Fibroblast of lung (primary cell): ENCODE results near the gene MICAL3. TPM values are rescaled to one million over a fixed set of nuclear protein-coding genes. Genes with fewer than 3 reads are reported as not detected.

Experiments used
- DNase-seq, 2 donors: peaks; one replicate each; pipeline versions ENCODE4 v3.0.0 to v3.0.0-alpha.2; 2010; ENCODE audit warnings: low read depth in 2 of 2
- H2AFZ ChIP-seq: 2 replicates; pipeline ENCODE4 v1.5.1; 2012; ENCODE audit warnings: low read length, control low read depth, inconsistent platforms
- H3K27ac ChIP-seq: 2 replicates; pipeline ENCODE4 v1.5.1; 2011; ENCODE audit warnings: low read length, control low read depth; ENCODE audit not compliant: insufficient read depth
- H3K27me3 ChIP-seq: 2 replicates; pipeline ENCODE4 v1.5.1; 2011; ENCODE audit warnings: mild to moderate bottlenecking, low read length; ENCODE audit not compliant: control insufficient read depth, insufficient read depth
- H3K36me3 ChIP-seq: 2 replicates; pipeline ENCODE4 v1.5.1; 2011; ENCODE audit warnings: low read length; ENCODE audit not compliant: control insufficient read depth, insufficient read depth
- H3K4me1 ChIP-seq: 2 replicates; pipeline ENCODE4 v1.5.1; 2011; ENCODE audit warnings: low read length; ENCODE audit not compliant: control insufficient read depth, insufficient read depth; ENCODE audit errors: extremely low read depth
- H3K4me2 ChIP-seq: 2 replicates; pipeline ENCODE4 v1.5.1; 2011; ENCODE audit warnings: low read length, control low read depth; ENCODE audit not compliant: insufficient read depth; ENCODE audit errors: extremely low read depth
- H3K4me3 ChIP-seq, 4 experiments: fragments of 200-600 bp in 1 of 4; sonication (generic) in 1 of 4; replicated peaks in 1 of 4; 2 replicates each; pipeline ENCODE4 v1.5.1; 2011 to 2016; ENCODE audit warnings: low read length in 4 of 4, low read depth in 3 of 4, mild to moderate bottlenecking in 3 of 4, control low read depth in 2 of 4, inconsistent platforms in 1 of 4, mixed read lengths in 1 of 4; ENCODE audit not compliant: insufficient read depth in 1 of 4; ENCODE audit errors: control extremely low read depth in 1 of 4
- H3K79me2 ChIP-seq: 2 replicates; pipeline ENCODE4 v1.5.1; 2012; ENCODE audit warnings: mild to moderate bottlenecking, low read length, inconsistent platforms; ENCODE audit not compliant: control insufficient read depth, insufficient read depth
- H3K9ac ChIP-seq: 2 replicates; pipeline ENCODE4 v1.5.1; 2011; ENCODE audit warnings: mild to moderate bottlenecking, low read length, control low read depth; ENCODE audit not compliant: insufficient read depth
- H3K9me3 ChIP-seq: 2 replicates; pipeline ENCODE4 v1.5.1; 2012; ENCODE audit warnings: low read depth, low read length; ENCODE audit not compliant: control insufficient read depth, insufficient read depth
- H4K20me1 ChIP-seq: 2 replicates; pipeline ENCODE4 v1.5.1; 2011; ENCODE audit warnings: low read length; ENCODE audit not compliant: control insufficient read depth, insufficient read depth; ENCODE audit errors: extremely low read depth
- EZH2 ChIP-seq: IDR thresholded peaks from 2 replicates; pipeline ENCODE4 v1.5.1; 2012; ENCODE audit warnings: low read length, control low read depth, mild to moderate bottlenecking; ENCODE audit errors: missing control alignments
- polyA plus RNA-seq, 2 donors: library from polyadenylated mRNA; depleted of rRNA in 1 of 2; stranded (reverse) in 1 of 2; unstranded in 1 of 2; fragments of >200 nt; gene quantifications; 2 replicates each; pipeline ENCODE4 v1.2.1, GENCODE V29; 2011 to 2012; ENCODE audit warnings: missing spikeins in 1 of 2
- total RNA-seq: library from RNA; depleted of rRNA; stranded (reverse); fragments of >200 nt; gene quantifications from 2 replicates; pipeline ENCODE4 v1.2.1, GENCODE V29; 2014
- TF ChIP-seq, protein P1 (sequence below), 2 donors: IDR thresholded peaks in 1 of 2; conservative IDR thresholded peaks in 1 of 2; 1 replicate in 1 of 2; 2 replicates in 1 of 2; pipeline ENCODE4 v1.5.1; 2011 to 2012; ENCODE audit warnings: low read length in 2 of 2, control low read depth in 1 of 2, inconsistent platforms in 1 of 2, low read depth in 1 of 2, mild to moderate bottlenecking in 1 of 2

Gene MICAL3
- total and polyA plus RNA-seq, 2 donors (not counting 1 experiment from before 2014, with no cell fraction given), result 10.8 to 22.6 TPM

GRCh38 chr22:17873804-17874203, 150.6 kb downstream of the MICAL3 start:
- no peak overlapping the region for H3K4me3 ChIP-seq
- H4K20me1 ChIP-seq, result no peaks in the 10 kb centered on the region
- DNase-seq, result no peak
- H2AFZ ChIP-seq, result no peak overlapping the region
- H3K4me1 ChIP-seq, result no peaks in the 10 kb centered on the region
- H3K9ac ChIP-seq, result no peak overlapping the region
- TF ChIP-seq EZH2, result no peak
- TF ChIP-seq, protein P1, sequence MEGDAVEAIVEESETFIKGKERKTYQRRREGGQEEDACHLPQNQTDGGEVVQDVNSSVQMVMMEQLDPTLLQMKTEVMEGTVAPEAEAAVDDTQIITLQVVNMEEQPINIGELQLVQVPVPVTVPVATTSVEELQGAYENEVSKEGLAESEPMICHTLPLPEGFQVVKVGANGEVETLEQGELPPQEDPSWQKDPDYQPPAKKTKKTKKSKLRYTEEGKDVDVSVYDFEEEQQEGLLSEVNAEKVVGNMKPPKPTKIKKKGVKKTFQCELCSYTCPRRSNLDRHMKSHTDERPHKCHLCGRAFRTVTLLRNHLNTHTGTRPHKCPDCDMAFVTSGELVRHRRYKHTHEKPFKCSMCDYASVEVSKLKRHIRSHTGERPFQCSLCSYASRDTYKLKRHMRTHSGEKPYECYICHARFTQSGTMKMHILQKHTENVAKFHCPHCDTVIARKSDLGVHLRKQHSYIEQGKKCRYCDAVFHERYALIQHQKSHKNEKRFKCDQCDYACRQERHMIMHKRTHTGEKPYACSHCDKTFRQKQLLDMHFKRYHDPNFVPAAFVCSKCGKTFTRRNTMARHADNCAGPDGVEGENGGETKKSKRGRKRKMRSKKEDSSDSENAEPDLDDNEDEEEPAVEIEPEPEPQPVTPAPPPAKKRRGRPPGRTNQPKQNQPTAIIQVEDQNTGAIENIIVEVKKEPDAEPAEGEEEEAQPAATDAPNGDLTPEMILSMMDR (conservative IDR thresholded peaks at IDR 0.05 in 1 of 2, IDR thresholded peaks at IDR 0.05 in 1 of 2; ENCODE audit: low read depth in 1 of 2, low read length in 2 of 2), result no peak
- peaks cover 6% of the 10 kb centered on the region for H3K36me3 ChIP-seq
- H3K27me3 ChIP-seq, result no peaks in the 10 kb centered on the region
- H3K79me2 ChIP-seq, result no peaks in the 10 kb centered on the region
- no peaks in the 10 kb centered on the region for H3K9me3 ChIP-seq
- H3K27ac ChIP-seq, result no peak overlapping the region
- H3K4me2 ChIP-seq, result no peak overlapping the region

DNA sequence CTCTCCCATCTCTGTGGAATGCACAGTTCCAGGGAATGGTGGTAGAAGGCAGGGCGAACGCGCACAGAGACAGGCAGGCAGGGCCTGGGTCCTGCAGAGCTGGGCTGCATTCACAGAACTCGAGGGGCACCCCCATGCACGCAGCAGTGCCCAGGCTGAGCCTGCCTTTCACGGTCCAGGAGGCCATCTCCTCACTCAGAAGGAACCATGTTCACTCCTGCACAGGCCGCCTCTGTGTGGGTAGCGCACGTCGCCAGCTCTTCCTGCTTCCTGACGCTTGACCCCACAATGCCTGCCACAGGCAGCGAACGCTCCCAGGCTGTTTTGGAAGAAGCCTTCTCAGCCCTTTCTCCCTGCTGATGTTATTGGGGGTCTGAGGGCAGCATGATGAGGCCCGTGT, 151.2 kb downstream of the MICAL3 start:
- peaks cover 6% of the 10 kb centered on the region for H3K36me3 ChIP-seq
- no peak overlapping the region for H3K4me2 ChIP-seq
- DNase-seq, result no peak
- no peaks in the 10 kb centered on the region for H3K9me3 ChIP-seq
- no peaks in the 10 kb centered on the region for H3K79me2 ChIP-seq
- no peak overlapping the region for H2AFZ ChIP-seq
- no peak overlapping the region for H3K9ac ChIP-seq
- H3K4me1 ChIP-seq, result no peaks in the 10 kb centered on the region
- TF ChIP-seq EZH2, result no peak
- TF ChIP-seq, protein P1 (conservative IDR thresholded peaks at IDR 0.05 in 1 of 2, IDR thresholded peaks at IDR 0.05 in 1 of 2; ENCODE audit: low read depth in 1 of 2, low read length in 2 of 2), result no peak
- no peak overlapping the region for H3K27ac ChIP-seq
- H4K20me1 ChIP-seq, result no peaks in the 10 kb centered on the region
- H3K4me3 ChIP-seq, result no peak overlapping the region
- H3K27me3 ChIP-seq, result no peaks in the 10 kb centered on the region

DNA sequence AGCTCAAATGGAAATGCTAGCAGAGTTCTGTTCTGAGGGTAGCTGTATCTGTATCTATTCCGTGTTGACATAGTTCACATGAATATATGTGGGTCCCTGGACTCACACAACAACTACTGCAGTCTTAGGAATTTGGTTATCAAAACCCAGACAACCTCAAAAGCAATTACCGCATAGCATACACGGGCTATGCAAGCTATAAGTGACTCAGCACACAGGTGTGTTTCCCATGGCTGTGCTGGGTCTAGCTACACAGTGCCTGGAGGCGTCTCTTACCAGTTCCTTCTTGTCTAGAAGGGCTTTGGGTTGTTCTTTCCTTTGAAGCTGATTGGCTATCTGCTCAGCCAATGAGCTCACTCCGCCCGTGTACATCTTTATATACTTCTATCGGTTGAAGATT, 151.9 kb downstream of the MICAL3 start:
- H3K36me3 ChIP-seq, result peaks cover 6% of the 10 kb centered on the region
- no peaks in the 10 kb centered on the region for H3K4me1 ChIP-seq
- H3K27ac ChIP-seq, result no peak overlapping the region
- no peak overlapping the region for H2AFZ ChIP-seq
- TF ChIP-seq, protein P1 (conservative IDR thresholded peaks at IDR 0.05 in 1 of 2, IDR thresholded peaks at IDR 0.05 in 1 of 2; ENCODE audit: low read depth in 1 of 2, low read length in 2 of 2), result no peak
- TF ChIP-seq EZH2, result no peak
- no peaks in the 10 kb centered on the region for H4K20me1 ChIP-seq
- H3K4me2 ChIP-seq, result no peak overlapping the region
- H3K4me3 ChIP-seq, result no peak overlapping the region
- H3K9ac ChIP-seq, result no peak overlapping the region
- no peaks in the 10 kb centered on the region for H3K9me3 ChIP-seq
- no peaks in the 10 kb centered on the region for H3K79me2 ChIP-seq
- peak in 1 of 2 donors; percentile 68 for DNase-seq
- no peaks in the 10 kb centered on the region for H3K27me3 ChIP-seq
